ENCODE results near the gene SF3A2.

Gene SF3A2

GRCh38 chr19:2226840-2227360 is 9.7 kb upstream of the SF3A2 start:
- DNase-seq (ENCODE audit: low read depth in 3 of 3): no peak

GRCh38 chr19:2227415-2228156 is 9.0 kb upstream of the SF3A2 start:
- DNase-seq (ENCODE audit: low read depth in 3 of 3): no peak

- no peak for DNase-seq (ENCODE audit: low read depth in 3 of 3)
Observed at GRCh38 chr19:2228157-2229030, 8.2 kb upstream of the SF3A2 start.

GRCh38 chr19:2229103-2230032 is 7.3 kb upstream of the SF3A2 start:
- no peak for DNase-seq (ENCODE audit: low read depth in 3 of 3)

- DNase-seq (ENCODE audit: low read depth in 3 of 3): no peak
Observed at GRCh38 chr19:2230033-2230531, 6.5 kb upstream of the SF3A2 start.

GRCh38 chr19:2230807-2231533 is 5.7 kb upstream of the SF3A2 start:
- no peak for DNase-seq (ENCODE audit: low read depth in 3 of 3)

GRCh38 chr19:2231621-2232221 is 4.9 kb upstream of the SF3A2 start:
- no peak for DNase-seq (ENCODE audit: low read depth in 3 of 3)

GRCh38 chr19:2232286-2233151 is 4.1 kb upstream of the SF3A2 start:
- no peak for DNase-seq (ENCODE audit: low read depth in 3 of 3)

GRCh38 chr19:2233601-2234280 is 2.9 kb upstream of the SF3A2 start:
- DNase-seq (ENCODE audit: low read depth in 3 of 3): no peak

- no peak for DNase-seq (ENCODE audit: low read depth in 3 of 3)
Observed at GRCh38 chr19:2234996-2235380, 1.6 kb upstream of the SF3A2 start.

GRCh38 chr19:2235381-2236063 is 1.1 kb upstream of the SF3A2 start:
- DNase-seq (ENCODE audit: low read depth in 3 of 3): no peak

- no peak for DNase-seq (ENCODE audit: low read depth in 3 of 3)
Observed at GRCh38 chr19:2236064-2236313, 635 bp upstream of the SF3A2 start.

- DNase-seq (ENCODE audit: low read depth in 3 of 3): no peak
Observed at GRCh38 chr19:2237051-2237868, 636 bp downstream of the SF3A2 start.

- DNase-seq (ENCODE audit: low read depth in 3 of 3): no peak
Observed at GRCh38 chr19:2237869-2238153, 1.2 kb downstream of the SF3A2 start.

- DNase-seq (ENCODE audit: low read depth in 3 of 3): no peak
Observed at GRCh38 chr19:2239173-2239572, 2.5 kb downstream of the SF3A2 start.

- no peak for DNase-seq (ENCODE audit: low read depth in 3 of 3)
Observed at GRCh38 chr19:2239771-2240770, 3.4 kb downstream of the SF3A2 start.

All from stimulated activated CD4-positive, alpha-beta T cell treated with anti-CD3 and anti-CD28 coated beads, TNF-alpha, amount 100 ng/mL, for 48 hours (primary cell).